GM19043 (cell line): ENCODE measurements around the gene ZNF239.
"Not testable (repeated sequence)": the region's sequence is repeated elsewhere in the genome, so short reads cannot be mapped to it uniquely, and the experiment has no call there.

Experiments
- ATAC-seq: cut with Tn5 transposase; IDR thresholded peaks from one replicate; pipeline ENCODE4 v1.9.1; 2021; ENCODE audit warnings: low read depth; ENCODE audit not compliant: unreplicated experiment

The ZNF239 gene

GRCh38 chr10:43584051-43584450 is 9.6 kb upstream of the ZNF239 start:
- no peak for ATAC-seq

- ATAC-seq, result no peak
Observed at GRCh38 chr10:43576580-43576979, 2.2 kb upstream of the ZNF239 start.

- ATAC-seq, result no peak
Observed at GRCh38 chr10:43576062-43576461, 1.6 kb upstream of the ZNF239 start.

- no peak for ATAC-seq
Observed at GRCh38 chr10:43574906-43575305, 490 bp upstream of the ZNF239 start.

GRCh38 chr10:43573250-43574000 is 991 bp downstream of the ZNF239 start:
- ATAC-seq, result no peak

GRCh38 chr10:43570971-43571370 is 3.4 kb downstream of the ZNF239 start:
- ATAC-seq, result no peak

- no peak for ATAC-seq
Observed at GRCh38 chr10:43569681-43570080, 4.7 kb downstream of the ZNF239 start.

- ATAC-seq, result no peak
Observed at GRCh38 chr10:43557214-43557613, 17.2 kb downstream of the ZNF239 start.

- not testable (repeated sequence) for ATAC-seq
Observed at GRCh38 chr10:43543746-43544145, 30.7 kb downstream of the ZNF239 start.

GRCh38 chr10:43524434-43525247 is 49.8 kb downstream of the ZNF239 start:
- ATAC-seq, result no peak
